ENCODE measurements around the gene ALG11.

DNA sequence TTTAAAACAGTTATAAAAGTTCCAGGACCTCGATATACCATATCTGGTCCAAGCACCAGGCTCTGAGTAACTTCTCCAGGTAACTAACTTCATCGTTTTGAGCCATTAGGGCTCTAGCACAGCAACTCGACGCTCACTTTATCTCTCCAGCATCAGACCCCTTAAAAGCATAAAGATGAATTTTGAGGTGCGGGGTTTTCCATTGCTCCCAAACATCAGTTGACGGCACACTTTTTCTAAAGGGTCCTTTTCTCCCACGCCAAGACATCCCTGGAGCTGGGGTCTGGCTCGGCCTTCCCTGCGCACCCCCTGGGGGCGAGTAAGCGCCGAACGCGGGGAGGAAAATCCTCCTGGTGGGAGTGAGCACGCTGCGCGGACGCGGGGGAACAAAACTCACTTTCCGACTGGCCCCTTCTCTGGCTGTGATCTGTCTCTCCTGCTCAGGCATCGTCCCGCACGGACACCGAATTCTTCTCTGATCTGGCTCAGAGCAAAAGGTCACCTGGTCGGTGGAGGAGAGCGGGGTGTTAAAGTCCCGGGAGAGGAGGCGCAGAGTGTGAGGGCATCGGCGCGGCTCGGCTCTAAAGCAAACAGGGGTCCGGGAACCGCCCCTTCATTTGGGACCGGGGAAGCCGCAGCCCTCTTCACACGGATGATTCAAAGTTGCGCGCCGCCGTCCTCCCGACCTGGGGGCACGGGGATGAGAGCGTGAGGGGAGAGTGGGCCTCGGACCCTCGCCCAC lies 1.1 kb upstream of the ALG11 start, which contains the start of gene ATP7B:
- TF ChIP-seq POLR2AphosphoS5 (IDR thresholded peaks at IDR 0.05), result no peak
- TF ChIP-seq, protein P1, sequence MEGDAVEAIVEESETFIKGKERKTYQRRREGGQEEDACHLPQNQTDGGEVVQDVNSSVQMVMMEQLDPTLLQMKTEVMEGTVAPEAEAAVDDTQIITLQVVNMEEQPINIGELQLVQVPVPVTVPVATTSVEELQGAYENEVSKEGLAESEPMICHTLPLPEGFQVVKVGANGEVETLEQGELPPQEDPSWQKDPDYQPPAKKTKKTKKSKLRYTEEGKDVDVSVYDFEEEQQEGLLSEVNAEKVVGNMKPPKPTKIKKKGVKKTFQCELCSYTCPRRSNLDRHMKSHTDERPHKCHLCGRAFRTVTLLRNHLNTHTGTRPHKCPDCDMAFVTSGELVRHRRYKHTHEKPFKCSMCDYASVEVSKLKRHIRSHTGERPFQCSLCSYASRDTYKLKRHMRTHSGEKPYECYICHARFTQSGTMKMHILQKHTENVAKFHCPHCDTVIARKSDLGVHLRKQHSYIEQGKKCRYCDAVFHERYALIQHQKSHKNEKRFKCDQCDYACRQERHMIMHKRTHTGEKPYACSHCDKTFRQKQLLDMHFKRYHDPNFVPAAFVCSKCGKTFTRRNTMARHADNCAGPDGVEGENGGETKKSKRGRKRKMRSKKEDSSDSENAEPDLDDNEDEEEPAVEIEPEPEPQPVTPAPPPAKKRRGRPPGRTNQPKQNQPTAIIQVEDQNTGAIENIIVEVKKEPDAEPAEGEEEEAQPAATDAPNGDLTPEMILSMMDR (IDR thresholded peaks at IDR 0.05), result peak in 2 of 5 experiments; percentile 19 to 36
- TF ChIP-seq EP300 (IDR thresholded peaks at IDR 0.05; ENCODE audit: low read depth), result no peak
- no peak for TF ChIP-seq POLR2A (IDR thresholded peaks at IDR 0.05)

Data from transverse colon (tissue), 4 donors.